GM23338 (cell line): ENCODE data around the gene FMN2.

Experiments
- CTCF ChIP-seq, 2 experiments: fragments of 200-600 bp in 1 of 2; sonication (generic) in 1 of 2; conservative IDR thresholded peaks; 2 replicates each; pipeline versions ENCODE4 v1.5.1 to v1.6.1; 2016 to 2017; ENCODE audit warnings: antibody characterized with exemption in 2 of 2, low read depth in 2 of 2, mild to moderate bottlenecking in 2 of 2, moderate library complexity in 1 of 2
- ETS1 ChIP-seq: IDR thresholded peaks from 2 replicates; pipeline ENCODE4 v1.6.1; 2016; ENCODE audit warnings: antibody characterized with exemption
- EZH2phosphoT487 ChIP-seq: fragments of 200-600 bp; sonication (generic); IDR thresholded peaks from one replicate; pipeline ENCODE4 v1.8.1; 2018; ENCODE audit warnings: antibody characterized with exemption; ENCODE audit not compliant: unreplicated experiment
- JUNB ChIP-seq: IDR thresholded peaks from one replicate; pipeline ENCODE4 v1.6.1; 2016; ENCODE audit warnings: antibody characterized with exemption; ENCODE audit not compliant: unreplicated experiment
- POLR2AphosphoS5 ChIP-seq: IDR thresholded peaks from 2 replicates; pipeline ENCODE4 v1.6.1; 2016; ENCODE audit warnings: antibody characterized with exemption, low read depth
- REST ChIP-seq: IDR thresholded peaks from one replicate; pipeline ENCODE4 v1.6.1; 2018; ENCODE audit warnings: antibody characterized with exemption; ENCODE audit not compliant: unreplicated experiment

- TF ChIP-seq EZH2phosphoT487 (no peak), CTCF (conservative IDR thresholded peaks at IDR 0.05; ENCODE audit: low read depth in 2 of 2) (no peak), POLR2AphosphoS5 (no peak), ETS1 (no peak), REST (no peak), JUNB (no peak)
These were observed 147.6 kb downstream of the FMN2 start for GRCh38 chr1:240239309-240239708.
